AG04449 (cell line): ENCODE measurements around the gene DCST2.

ENCODE experiments used
- CTCF ChIA-PET: fragments of 350-600 bp; formaldehyde crosslinking; extraction: SDS; loops from one replicate; lab custom pipeline; 2021; ENCODE audit warnings: antibody characterized with exemption; lab: Yijun Ruan, JAX
- POLR2A ChIA-PET: fragments of 400-600, 350-600 bp; formaldehyde crosslinking; extraction: SDS; loops from one replicate; lab custom pipeline; 2020; ENCODE audit warnings: antibody characterized with exemption, inconsistent platforms; lab: Yijun Ruan, JAX
- DNase-seq: peaks from one replicate; pipeline ENCODE4 v3.0.0-alpha.2; 2010; ENCODE audit warnings: low read depth, low spot score
- H3K4me3 ChIP-seq: 2 replicates; pipeline ENCODE4 v1.5.1; 2011; ENCODE audit warnings: low read depth, mild to moderate bottlenecking, control low read depth, low read length
- TF ChIP-seq, protein P1 (sequence below): IDR thresholded peaks from one replicate; pipeline ENCODE4 v1.5.1; 2011; ENCODE audit warnings: mild to moderate bottlenecking, moderate library complexity, low read length, control low read depth, inconsistent platforms; ENCODE audit not compliant: insufficient read depth; ENCODE audit errors: missing control alignments

Gene DCST2

DNA sequence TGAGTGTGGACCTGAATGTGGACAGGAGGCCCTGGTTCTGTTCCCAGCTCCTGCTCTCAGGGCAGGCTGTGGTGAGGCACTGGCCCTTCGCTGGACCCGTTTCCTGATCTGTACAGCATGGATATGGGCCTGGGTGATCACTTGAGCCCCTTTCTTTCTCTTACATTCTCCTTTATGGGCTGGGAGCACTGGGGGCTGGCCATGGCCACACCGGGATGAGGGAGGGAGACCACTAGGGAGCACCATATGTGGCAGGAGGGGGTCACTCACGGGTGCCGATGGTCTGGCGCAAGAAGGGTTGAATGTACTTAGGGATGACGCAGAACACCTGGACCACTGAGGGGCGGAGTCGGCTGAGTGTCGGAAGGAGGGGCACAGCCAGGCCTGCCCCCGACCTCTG lies 2.7 kb downstream of the DCST2 start:
- TF ChIP-seq, protein P1, sequence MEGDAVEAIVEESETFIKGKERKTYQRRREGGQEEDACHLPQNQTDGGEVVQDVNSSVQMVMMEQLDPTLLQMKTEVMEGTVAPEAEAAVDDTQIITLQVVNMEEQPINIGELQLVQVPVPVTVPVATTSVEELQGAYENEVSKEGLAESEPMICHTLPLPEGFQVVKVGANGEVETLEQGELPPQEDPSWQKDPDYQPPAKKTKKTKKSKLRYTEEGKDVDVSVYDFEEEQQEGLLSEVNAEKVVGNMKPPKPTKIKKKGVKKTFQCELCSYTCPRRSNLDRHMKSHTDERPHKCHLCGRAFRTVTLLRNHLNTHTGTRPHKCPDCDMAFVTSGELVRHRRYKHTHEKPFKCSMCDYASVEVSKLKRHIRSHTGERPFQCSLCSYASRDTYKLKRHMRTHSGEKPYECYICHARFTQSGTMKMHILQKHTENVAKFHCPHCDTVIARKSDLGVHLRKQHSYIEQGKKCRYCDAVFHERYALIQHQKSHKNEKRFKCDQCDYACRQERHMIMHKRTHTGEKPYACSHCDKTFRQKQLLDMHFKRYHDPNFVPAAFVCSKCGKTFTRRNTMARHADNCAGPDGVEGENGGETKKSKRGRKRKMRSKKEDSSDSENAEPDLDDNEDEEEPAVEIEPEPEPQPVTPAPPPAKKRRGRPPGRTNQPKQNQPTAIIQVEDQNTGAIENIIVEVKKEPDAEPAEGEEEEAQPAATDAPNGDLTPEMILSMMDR = no peak
- POLR2A ChIA-PET = interaction anchor here (1.1 kb wide), 1 partner anchor 14 kb away, joined by 3 read pairs; no protein-coding TSS in a partner anchor
- DNase-seq = no peak
- CTCF ChIA-PET = interaction anchor here (0.9 to 9.3 kb wide), 5 partner anchors 12 to 69 kb away, joined by 3 to 85 read pairs (median 3); partner anchors contain the start of genes ADAM15 and PYGO2
- no peak overlapping the region for H3K4me3 ChIP-seq

DNA sequence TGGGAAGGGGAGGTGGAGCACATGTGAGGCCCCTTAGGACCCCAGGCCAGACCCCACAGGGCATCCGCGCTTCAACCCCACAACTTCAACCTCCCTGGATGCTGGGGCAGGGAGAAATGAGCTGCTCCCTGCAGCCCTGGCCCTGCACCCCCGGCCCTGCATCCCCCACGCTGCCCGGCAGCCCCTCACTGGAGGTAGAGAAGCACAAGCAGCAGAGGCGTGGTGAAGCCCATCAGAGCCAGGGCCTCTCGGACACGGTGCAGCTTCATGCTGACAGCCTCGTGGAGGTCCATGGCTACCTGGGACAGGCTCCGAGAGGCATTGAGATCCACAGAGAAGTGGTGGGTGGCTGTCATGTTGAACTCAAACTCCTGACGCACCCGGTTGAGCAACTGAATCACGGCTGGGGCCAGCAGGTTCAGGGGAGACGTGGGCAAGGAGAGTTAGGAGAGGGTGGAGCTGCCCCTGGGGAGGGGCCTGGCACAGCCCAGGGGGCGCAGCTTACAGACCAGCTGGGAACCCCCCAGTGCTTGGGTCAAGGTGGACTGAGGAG lies 3.3 kb downstream of the DCST2 start:
- no peak for DNase-seq
- ChIA-PET CTCF (interaction anchor here (0.9 to 9.3 kb wide), 4 partner anchors 12 to 69 kb away, joined by 3 to 85 read pairs (median 28); partner anchors contain the start of genes ADAM15 and PYGO2), POLR2A (interaction anchor here (1.1 kb wide), 1 partner anchor 15 kb away, joined by 3 read pairs; no protein-coding TSS in a partner anchor)
- TF ChIP-seq, protein P1 = no peak
- no peak overlapping the region for H3K4me3 ChIP-seq

DNA sequence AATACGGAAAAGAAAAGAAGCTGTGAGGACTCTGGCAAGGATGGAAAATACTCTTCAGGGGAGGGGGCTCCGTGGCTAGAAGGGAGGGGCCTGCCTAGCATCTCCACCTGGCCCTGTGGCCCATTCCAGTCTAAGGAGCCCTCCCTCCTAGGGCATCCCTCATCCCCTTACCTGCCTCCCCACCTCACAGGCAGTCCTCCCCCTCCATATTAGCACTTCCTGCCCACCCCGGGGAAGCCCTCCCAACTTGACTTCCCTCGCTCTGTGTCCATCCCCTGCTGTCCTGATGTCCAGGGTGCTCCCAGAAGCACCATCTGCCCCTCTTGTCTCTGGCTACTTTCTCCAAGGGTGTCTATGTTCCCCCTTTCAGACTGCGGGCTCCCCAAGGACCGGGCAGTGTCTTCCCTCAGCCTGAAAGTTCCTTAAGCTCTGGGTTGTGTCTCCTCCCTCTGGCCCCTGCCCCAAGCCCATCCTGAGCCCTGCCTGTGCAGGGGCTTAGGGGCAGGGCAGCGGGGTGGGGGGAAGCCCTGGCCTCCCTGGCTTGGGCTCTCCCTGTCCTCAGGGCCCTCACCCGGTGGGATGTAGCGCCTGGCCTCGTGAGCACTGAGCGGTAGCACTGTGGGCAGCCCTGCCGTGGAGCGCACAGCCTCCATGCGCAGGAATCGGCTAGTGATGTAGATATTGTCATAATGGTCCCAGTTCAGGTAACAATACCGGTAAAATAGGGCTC lies 3.9 kb downstream of the DCST2 start:
- CTCF ChIA-PET = interaction anchor here (1.1 to 9.3 kb wide), 3 partner anchors 11 to 68 kb away, joined by 3 to 85 read pairs (median 53); partner anchors contain the start of gene PYGO2
- TF ChIP-seq, protein P1 = no peak

DNA sequence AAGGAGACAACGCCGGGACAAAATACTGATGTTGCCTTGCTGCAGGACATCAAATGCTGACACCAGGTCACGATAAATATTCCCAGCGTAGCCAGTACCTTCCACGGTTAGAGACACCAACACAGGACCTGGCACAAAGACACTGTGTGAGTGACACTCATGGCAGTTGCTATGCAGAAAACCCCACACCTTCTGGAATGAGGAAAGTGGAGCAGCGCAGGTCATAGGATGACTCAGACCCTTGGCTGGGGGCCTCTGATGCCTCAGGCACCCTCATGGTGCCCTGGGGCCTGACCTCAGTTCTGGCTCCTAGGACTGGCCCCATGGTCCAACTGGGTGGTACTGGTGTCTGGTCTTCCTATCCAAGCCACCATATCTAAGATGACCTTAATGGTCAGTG lies 7.0 kb downstream of the DCST2 start:
- CTCF ChIA-PET = interaction anchor here (1.0 to 7.2 kb wide), 2 partner anchors 8 to 35 kb away, joined by 3 to 53 read pairs; no protein-coding TSS in a partner anchor
- DNase-seq = no peak
- POLR2A ChIA-PET = no interaction called here
- H3K4me3 ChIP-seq = no peak overlapping the region
- TF ChIP-seq, protein P1 = no peak

More for the DNA sequence above, 3.9 kb downstream of the DCST2 start:
- no peak for DNase-seq
- H3K4me3 ChIP-seq = no peak overlapping the region
- POLR2A ChIA-PET = no interaction called here

DNA sequence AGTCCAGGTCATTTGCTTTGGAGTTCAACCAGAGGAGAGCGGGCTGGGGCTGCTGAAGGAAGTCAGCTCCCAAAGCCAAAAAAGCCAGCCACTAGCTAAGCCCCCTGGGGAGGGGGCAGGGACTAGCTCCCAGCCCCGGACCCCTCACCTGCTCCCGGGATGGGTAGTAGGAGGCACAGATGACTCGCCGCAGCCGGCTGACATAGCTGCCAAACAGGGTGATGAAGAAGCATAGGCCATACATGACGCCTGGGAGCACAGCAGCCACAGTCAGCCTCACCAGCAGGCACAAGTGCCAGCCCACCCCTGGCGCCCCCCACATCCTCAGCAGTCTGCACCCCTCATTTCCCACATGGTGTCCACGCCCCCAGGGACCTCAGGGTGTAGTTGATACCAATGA lies 7.4 kb downstream of the DCST2 start:
- ChIA-PET CTCF (interaction anchor here (0.7 to 7.2 kb wide), 4 partner anchors 8 to 59 kb away, joined by 3 to 53 read pairs (median 4); no protein-coding TSS in a partner anchor), POLR2A (no interaction called here)
- TF ChIP-seq, protein P1 = no peak
- H3K4me3 ChIP-seq = no peak overlapping the region
- no peak for DNase-seq

DNA sequence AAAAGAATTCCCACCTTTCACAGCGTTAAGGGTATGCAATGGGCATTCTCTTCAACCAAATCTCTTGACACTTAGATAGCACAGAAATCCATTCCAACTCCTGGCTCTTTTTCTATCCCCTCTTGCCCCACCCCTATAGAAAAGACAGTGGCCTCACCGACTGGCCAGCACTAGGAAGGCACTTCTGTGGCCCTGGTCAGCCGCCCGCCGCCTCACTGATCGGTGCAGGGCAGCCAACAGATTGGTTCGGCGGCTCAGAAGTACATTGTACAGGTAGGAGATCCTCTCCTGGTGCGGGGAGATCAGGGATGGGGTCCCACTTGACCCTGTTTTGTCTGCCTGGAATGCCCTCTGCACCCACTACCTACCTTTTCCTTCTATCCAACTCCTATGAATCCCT lies 9.3 kb downstream of the DCST2 start:
- CTCF ChIA-PET = interaction anchor here (1.3 to 7.2 kb wide), 2 partner anchors 6 to 21 kb away, joined by 3 to 53 read pairs; no protein-coding TSS in a partner anchor
- TF ChIP-seq, protein P1 = no peak
- DNase-seq = no peak
- POLR2A ChIA-PET = interaction anchor here (0.6 kb wide), 1 partner anchor 69 kb away, joined by 3 read pairs; the partner anchor contains the start of gene PBXIP1
- H3K4me3 ChIP-seq = no peak overlapping the region
